ENCODE results near the gene PRRG4.

- no peak for TF ChIP-seq CTCF (IDR thresholded peaks at IDR 0.05)
- TF ChIP-seq ZFX (IDR thresholded peaks at IDR 0.05; ENCODE audit: borderline replicate concordance), result no peak
Measured at GRCh38 chr11:32836946-32837345, 7.2 kb downstream of the PRRG4 start.
